Measurements from ENCODE around the gene MKS1.

MKS1 gene

DNA sequence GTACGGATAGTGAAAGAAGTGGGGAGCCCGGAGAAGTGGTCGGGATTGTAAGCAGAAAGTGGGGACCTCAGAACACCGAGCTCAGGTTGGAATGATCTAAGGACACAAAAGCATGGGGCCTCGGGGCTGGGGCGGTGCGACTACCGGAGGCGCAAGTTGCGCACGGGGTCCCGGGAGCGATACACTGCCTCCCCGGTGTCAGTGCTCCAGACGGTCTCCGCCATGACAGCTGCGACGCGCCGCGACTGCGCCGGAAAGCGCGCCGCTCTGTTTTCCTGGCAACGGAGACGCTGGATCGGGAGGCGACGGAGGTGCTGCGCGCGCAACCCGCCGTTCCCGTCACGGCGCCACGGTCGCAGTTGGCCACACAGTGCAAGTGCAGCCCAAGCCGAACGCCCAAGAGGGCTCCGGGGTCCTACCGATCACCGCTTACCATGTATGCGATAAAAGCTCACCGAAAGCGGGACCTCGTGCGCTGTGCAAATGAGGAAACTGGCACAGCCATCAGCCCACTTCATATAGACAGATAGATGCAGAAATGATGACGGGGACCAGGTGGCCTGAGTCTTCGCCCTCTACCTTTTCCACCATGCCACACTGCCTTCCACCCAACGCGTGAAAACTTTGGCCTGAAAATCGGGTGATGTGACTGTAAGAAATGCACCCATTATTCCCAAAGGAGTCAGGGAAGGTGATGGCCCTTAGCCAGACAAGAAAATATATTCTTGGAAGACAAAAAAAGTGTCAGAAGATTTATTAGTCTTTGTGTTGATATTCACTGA, at the start of gene MKS1:
Gene MKS1, minus strand, starts transcription at position 249 of the 782 bp plus-strand sequence. Its CDS starts 25 bp downstream, at position 224.
- DNase-seq: peak; percentile 87

DNA sequence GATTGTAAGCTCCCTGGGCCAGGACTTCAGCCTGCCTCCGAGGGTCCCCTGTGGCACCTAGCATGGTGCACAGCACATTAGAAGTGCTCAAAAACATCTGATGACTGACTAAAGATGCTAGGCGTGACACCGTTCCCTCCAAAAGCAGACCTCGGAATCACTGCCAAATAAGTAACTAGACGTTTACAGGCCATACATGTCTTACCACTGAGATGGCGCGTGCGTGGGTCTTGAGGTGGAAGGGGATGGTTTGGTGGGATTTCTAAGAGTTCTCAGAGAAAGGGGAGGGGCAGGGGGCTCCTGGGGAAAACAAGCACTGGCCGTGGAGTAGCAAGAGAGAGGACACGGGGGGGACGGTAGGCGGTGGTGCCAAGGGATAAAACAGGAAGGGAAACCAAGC, 49.3 kb upstream of the MKS1 start:
- no peak for DNase-seq

GRCh38 chr17:58267347-58268324, 48.6 kb upstream of the MKS1 start:
- DNase-seq: no peak

GRCh38 chr17:58265902-58266875, 47.1 kb upstream of the MKS1 start:
- DNase-seq: no peak

DNA sequence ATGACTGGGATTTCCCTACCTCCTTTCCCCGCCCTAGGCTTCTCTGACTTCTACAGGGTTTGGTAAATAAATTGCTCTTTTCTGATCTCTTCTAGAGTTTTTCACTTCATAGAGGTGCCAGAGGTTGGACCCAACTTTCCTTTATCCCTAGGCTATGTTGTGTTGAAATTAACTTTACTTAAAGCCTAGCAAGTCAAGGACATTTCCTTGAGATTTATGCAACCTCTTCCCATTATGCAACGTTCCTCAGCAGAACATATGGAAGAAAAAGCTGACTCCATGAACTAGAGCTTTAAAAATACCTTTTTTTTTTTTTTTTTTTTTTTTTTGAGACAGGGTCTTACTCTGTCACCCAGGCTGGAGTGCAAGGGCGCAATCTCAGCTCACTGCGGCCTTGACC, 46.2 kb upstream of the MKS1 start:
- DNase-seq: no peak

DNA sequence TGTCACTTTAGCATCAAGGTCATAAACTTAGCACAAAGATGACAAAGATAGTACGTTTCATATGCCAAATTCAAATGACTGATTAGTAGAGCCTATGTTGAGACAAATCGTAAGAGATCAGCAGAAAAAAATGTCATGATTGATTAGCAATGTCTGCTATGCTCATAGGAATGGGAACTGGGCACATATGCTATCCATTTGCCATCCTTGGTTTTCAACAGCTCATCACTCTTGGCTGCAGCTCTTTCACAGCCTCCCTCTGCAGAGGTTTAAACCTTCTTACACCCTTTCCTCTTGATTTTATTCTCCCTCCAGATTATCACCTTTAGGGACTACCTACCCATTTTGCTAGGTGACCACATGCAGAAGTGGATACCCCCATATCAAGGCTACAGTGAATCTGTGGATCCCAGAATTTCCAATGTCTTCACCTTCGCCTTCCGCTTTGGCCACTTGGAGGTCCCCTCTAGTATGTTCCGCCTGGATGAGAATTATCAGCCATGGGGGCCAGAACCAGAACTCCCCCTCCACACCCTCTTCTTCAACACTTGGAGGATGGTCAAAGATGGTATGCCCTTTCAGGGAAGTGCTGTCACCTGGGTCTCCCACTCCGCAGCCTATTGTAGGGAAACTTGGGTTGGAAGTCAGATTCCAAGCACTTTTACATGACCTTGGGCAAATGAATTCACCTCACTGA, 45.5 kb upstream of the MKS1 start:
- no peak for DNase-seq

DNA sequence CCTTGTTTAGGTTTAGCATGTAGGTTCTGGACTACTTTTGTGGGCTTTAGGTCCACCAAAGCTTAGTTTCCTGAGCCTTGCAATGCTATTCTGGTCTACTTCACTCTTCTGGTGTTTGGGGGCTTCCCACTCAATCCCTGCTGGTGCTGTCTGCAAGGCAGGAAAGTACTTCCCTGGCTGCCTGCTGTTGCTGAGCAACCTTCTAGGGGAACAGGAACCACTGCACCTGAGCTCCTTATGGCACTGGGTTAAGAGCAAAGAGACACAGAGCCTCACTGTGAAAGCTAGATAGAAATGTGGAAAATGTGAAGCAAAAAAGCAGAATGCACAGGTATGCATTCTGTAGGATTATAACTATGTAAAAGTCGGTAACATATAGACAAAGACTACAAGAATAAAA, 44.7 kb upstream of the MKS1 start:
- DNase-seq: no peak

- DNase-seq: no peak
Measured at GRCh38 chr17:58262149-58262548, 43.1 kb upstream of the MKS1 start.

GRCh38 chr17:58254803-58255202, 35.7 kb upstream of the MKS1 start:
- no peak for DNase-seq

- DNase-seq: no peak
Measured at GRCh38 chr17:58253082-58253481, 34.0 kb upstream of the MKS1 start.

DNA sequence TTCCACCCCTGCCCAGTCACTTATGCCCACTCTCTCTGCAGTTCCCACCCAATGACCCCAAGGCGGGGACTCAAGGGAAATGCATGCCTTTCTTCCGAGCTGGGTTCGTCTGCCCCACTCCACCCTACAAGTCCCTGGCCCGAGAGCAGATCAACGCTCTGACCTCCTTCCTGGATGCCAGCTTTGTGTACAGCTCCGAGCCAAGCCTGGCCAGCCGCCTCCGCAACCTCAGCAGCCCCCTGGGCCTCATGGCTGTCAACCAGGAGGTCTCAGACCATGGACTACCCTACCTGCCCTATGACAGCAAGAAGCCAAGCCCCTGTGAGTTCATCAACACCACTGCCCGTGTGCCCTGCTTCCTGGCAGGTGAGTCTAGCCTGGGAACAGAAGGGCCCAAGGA, 33.1 kb upstream of the MKS1 start:
- no peak for DNase-seq

DNA sequence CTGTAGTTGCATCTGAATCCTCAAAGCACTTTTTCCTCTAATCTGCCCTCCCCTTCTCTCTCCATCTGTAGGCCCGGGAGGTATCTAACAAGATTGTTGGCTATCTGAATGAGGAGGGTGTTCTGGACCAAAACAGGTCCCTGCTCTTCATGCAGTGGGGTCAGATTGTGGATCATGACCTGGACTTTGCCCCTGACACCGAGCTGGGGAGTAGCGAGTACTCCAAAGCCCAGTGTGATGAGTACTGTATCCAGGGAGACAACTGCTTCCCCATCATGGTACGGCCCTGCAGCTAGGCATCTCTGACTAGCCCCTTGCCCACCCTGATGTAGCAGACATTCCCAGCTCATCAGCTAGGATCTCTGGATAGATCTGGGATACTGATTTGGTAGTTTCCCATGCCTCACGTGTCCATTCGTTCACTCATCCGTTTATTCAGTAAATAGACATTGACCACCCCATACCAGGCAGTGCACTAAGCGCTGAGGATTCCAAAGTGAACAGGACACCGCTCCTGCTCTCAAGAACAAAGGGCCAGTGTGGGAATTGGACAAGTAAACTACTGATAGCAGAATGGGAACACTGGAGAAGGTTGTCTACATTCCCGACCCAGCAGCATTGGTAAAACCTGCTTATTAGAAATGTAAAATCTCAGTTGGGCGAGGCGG, 31.4 kb upstream of the MKS1 start:
- no peak for DNase-seq

DNA sequence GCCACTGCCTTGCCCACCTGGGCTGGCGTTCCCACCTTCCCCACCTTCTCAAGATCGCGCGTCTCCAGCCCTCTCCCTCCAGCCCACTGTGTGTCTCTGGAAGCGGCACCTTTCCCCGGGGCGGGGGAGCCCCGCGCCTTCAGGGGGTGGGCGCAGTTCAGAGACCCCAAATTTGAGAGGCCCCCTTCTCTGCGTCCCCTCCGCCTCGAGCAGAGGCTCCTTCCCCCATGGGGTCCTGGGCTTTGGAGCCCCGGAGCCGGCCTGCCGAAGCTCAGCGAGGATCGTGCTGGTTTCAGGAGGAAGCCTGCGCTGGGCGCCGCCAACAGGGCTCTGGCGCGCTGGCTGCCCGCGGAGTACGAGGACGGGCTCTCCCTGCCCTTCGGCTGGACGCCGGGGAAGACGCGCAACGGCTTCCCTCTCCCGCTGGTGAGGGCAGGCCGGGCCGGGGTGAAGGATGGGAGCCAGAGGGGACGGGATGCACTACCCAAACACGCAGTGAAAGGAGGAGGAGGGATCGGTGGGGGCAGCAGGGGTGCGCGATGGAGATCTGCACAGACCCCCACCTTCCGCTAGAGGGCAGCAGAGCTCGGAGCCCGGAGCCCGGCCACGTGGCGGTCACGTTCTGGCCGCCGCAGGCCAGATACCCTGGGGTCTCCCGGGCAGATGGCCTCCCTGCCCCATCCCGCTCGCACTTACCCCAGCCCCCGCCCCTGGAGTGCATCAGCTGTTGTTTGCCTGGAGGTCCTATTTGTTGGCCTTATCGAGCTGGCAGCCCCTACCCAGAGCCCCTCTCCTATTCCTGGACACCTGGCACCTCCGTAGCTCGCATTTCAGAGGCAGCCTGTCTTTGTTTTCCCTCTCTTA, 30.4 kb upstream of the MKS1 start:
- no peak for DNase-seq

GRCh38 chr17:58248955-58249269, 29.9 kb upstream of the MKS1 start:
- DNase-seq: no peak

DNA sequence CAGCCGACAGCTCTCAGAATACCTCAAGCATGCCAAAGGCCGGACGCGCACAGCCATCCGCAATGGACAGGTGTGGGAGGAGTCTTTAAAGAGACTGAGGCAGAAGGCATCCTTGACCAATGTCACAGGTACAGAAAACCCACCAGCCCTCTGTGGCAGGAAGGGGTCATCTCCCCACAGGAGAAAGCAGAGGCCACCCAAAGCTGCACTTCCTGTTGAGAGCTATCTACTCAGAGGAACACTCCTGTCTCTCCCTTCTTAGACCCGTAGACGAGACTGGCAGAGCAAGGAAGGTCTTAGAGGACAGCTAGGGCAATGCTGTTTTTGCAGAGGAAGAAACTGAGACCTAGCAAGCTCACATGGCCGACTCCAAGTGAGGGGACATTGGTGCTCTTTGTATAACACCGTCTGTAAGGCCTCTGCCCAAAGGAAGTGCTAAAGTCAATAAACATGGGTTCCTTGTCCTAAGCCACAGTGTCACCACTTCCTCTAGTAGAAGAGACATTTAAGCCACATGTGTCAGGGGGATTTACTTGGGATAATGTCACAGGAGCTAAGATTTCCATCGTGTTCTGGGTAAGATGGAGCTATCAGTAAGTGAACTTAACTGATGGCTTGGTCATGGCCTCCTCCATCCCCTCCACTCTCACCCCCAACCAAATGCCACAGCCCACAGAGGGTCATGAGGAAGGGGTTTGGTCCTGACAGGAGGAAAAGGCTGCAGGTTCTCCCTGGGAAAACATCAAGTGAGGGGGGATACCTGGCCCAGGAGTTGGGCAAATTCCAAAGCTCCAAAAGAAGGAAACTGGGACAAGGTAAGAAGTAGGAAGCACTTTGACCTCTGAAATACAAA, 28.7 kb upstream of the MKS1 start:
- no peak for DNase-seq

DNA sequence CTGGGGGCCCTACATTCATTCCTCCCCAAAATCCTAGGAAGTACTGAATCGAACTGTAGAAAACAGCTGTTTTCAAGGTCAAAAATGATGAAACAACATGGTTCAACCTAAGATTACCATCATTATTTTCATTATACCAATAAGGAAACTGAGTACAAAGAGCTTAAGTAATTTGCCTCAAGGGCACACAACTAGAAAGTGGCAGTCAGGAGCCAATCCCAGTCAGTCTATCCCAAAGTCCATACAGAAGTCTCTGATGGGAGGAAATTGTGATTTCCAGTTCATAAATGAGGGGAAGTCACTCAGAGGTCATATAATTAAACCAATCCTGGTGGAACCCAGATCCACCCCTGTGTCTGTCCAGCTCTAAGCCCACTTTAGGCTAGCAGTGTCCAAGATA, 27.7 kb upstream of the MKS1 start:
- no peak for DNase-seq

GRCh38 chr17:58246104-58246740, 27.2 kb upstream of the MKS1 start:
- DNase-seq: no peak

- no peak for DNase-seq
Measured at GRCh38 chr17:58245428-58246103, 26.5 kb upstream of the MKS1 start.

DNA sequence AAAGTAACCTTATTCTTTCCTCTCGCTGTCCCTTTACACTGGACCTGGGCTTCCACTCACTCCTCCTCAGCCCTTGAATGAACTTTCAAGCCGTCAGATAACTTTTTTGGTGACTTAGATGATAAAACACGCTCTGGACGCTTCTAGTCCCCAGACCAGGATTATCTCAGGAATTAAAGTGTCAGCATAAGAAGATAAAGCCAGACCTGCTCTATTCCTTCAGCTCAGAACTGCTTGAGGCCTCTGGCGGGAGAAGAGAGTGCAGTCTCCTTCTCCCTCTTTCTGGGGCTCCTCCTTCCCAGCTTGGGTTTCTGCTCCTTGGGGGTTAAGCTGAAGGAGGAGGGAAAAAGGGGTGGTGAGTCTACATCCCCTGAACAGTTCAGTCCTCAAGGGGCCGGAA, 25.9 kb upstream of the MKS1 start:
- no peak for DNase-seq
